Liver (tissue), 2 donors: Measurements from ENCODE around the gene FRK.

Experiments
- RAD21 ChIP-seq, 2 donors: IDR thresholded peaks; 2 replicates each; pipeline ENCODE4 v1.6.1; 2016; ENCODE audit warnings: antibody characterized with exemption in 2 of 2, mild to moderate bottlenecking in 2 of 2
- YY1 ChIP-seq: IDR thresholded peaks from 2 replicates; pipeline ENCODE4 v1.6.1; 2016; ENCODE audit warnings: antibody characterized with exemption, mild to moderate bottlenecking
- donor health status: healthy.

DNA sequence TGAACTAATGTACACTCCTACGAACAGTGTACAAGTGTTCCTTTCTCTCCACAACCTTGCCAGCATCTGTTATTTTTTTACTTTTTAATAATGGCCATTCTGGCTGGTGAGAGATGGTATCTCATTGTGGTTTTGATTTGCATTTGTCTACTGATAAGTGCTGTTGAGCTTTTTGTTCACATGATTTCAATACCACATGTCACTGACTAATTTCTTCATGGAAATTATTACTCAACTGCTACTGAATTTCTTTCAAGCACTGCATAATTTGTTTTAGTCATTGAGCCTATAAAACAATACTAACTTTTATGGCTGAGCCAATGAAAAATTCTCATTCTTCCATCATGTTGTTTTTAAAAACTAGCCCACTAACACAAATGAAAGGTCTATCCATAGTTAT, 115.4 kb downstream of the FRK start:
- no peak for TF ChIP-seq RAD21 (IDR thresholded peaks at IDR 0.05)
- TF ChIP-seq YY1 = no peak
